GM12865 (cell line): ENCODE results near the gene CATSPER3.

Experiments
- DNase-seq: peaks from one replicate; pipeline ENCODE4 v3.0.0; 2010; ENCODE audit warnings: low read depth
- H3K4me3 ChIP-seq: 2 replicates; pipeline ENCODE4 v1.5.1; 2011; ENCODE audit warnings: mild to moderate bottlenecking, low read depth, low read length, control low read depth
- CTCF ChIP-seq: IDR thresholded peaks from 2 replicates; pipeline ENCODE4 v1.5.1; 2011; ENCODE audit warnings: low read length, control low read depth, low read depth, inconsistent platforms; ENCODE audit not compliant: insufficient read depth; ENCODE audit errors: missing control alignments

The CATSPER3 gene

DNA sequence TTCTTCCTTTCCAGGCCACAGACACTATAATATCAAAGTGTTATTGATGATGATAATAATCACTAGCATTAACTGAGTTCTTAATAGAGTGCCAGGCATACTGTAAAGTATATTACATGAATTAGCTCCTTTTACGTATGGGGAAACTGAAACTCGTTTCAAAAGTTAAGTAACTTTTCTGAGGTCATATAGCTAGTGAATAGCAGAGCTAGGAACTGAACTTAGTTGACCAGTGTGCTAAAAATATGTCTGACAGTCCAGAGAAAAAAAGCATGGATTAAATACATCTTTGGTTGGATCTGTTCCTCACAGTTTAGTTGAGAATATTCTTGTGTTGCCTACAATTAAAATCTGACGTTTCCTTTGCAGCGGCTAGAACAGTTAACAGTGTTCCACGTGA, 18.4 kb upstream of the CATSPER3 start:
- no peak overlapping the region for H3K4me3 ChIP-seq
- DNase-seq: no peak
- TF ChIP-seq CTCF: no peak

DNA sequence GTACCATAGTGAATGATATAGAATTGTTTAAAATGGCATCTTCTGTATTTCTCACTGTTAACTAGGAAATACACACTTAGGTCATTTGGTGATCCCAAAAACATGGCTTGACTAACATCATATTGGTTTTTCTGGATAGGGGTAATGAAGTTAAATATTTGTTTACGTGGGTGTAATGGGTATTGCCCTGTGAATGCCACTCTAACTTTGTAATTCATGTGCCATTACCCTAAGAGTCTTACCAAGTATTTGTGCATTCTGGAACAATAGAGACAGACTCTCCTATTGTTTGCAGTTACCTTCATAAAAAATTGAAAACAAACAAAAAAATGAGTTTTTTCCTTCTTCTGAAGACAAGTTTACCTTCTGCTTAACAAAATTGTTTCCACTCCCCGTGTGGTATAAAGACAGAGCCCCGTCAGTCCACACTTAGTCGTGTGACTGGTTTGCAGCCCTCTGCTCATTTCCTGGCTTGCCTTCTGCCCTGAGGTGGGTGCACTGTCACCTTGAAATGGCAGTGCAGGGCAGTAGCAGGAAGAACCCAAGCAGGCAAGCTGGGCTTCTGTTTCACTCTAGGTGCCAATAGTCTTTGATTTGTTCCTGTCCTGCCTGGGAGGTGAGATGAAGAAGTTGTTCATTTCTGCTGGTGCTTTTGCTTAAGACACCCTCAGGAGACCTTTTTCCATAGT, 9.6 kb upstream of the CATSPER3 start:
- no peak for TF ChIP-seq CTCF
- no peak overlapping the region for H3K4me3 ChIP-seq
- no peak for DNase-seq

- no peak for TF ChIP-seq CTCF
- H3K4me3 ChIP-seq: no peak overlapping the region
- DNase-seq: no peak
Observed at GRCh38 chr5:134958755-134959154, 9.0 kb upstream of the CATSPER3 start.

- no peak for TF ChIP-seq CTCF
- no peak overlapping the region for H3K4me3 ChIP-seq
Observed at GRCh38 chr5:134963098-134963497, 4.6 kb upstream of the CATSPER3 start.

DNA sequence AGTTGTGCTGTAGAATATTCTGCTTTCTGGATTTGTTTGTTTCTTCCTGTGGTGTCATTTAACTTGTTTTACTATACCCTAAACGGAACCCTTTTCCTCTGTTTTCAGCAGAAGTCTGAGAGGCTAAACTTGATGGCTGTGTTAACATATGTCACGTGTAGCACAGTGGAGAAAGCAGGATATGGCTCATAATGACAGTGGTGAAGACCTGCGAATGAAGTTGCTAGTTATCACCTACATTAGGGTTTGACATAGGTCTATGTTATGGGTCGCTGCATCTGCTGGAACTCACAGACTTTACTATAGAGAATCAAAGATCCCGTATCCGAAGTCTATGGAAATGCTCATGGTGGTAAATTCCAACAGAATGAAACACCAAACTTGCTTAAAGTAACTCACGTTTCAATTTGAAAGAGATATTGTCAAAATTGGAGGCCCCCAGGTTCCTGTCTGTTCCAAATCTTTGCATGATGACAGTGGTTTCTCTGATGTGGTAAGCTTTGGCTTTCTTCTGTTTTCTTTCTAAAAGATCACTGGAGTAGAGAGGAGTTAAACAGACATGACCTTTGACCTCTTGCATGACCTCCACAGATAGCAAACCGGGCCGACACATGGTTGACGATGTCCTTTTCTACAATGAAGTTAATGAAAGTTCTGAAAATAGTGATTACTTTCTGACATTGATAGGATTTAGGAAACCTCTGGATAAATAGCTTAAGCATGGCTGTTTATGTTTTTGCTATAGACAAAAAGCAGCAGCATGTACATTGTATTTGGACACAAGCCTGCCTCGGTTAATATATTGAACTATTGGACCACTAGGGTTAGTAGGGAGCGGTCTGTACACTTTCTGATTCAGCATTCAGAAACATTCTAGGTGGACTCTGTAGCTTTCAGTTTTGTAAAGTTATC, 3.1 kb upstream of the CATSPER3 start:
- H3K4me3 ChIP-seq: no peak overlapping the region
- TF ChIP-seq CTCF: no peak
- DNase-seq: no peak

More at GRCh38 chr5:134963098-134963497, 4.6 kb upstream of the CATSPER3 start:
- DNase-seq: no peak

GRCh38 chr5:134965271-134965825, 2.4 kb upstream of the CATSPER3 start:
- DNase-seq: no peak
- TF ChIP-seq CTCF: no peak
- no peak overlapping the region for H3K4me3 ChIP-seq
